Endothelial cell of umbilical vein (primary cell): ENCODE results near the gene RPS14. TPM values are rescaled to one million over a fixed set of nuclear protein-coding genes. Genes with fewer than 3 reads are reported as not detected.

Experiments
- BruUV-seq: library from RNA; stranded (reverse); fragments of 400-500 nt; replicated peaks from 2 replicates; lab custom pipeline; 2021; lab: Mats Ljungman, UMichigan
- CTCF ChIA-PET: fragments of 300-600, 350-600 bp; sonication (Branson Sonifier 250); formaldehyde crosslinking; loops from one replicate; lab custom pipeline; 2021; ENCODE audit warnings: antibody characterized with exemption, inconsistent platforms; lab: Charles Lee
- POLR2A ChIA-PET: fragments of 300-600, 350-600 bp; sonication (Branson Sonifier 250); formaldehyde crosslinking; loops from one replicate; lab custom pipeline; 2021; ENCODE audit warnings: antibody characterized with exemption, inconsistent platforms; lab: Charles Lee
- DNase-seq: peaks from one replicate; pipeline ENCODE4 v3.0.0-alpha.2; 2011; ENCODE audit warnings: low read depth, low spot score
- FAIRE-seq: peaks from 2 replicates; lab custom pipeline; 2011; peaks lifted over from hg19 to GRCh38; lab: Jason Lieb, UNC
- H2AFZ ChIP-seq: 2 replicates; pipeline ENCODE4 v1.6.0; 2012; ENCODE audit warnings: low read depth, low read length, control low read depth, inconsistent platforms
- H3K27ac ChIP-seq: 2 replicates; pipeline ENCODE4 v1.5.1; 2011; ENCODE audit warnings: low read depth, mild to moderate bottlenecking, control low read depth, low read length, moderate library complexity; ENCODE audit not compliant: insufficient read depth
- H3K27me3 ChIP-seq, 2 experiments: 2 replicates each; pipeline versions ENCODE4 v1.6.0 to v1.6.1; 2011; ENCODE audit warnings: low read length in 2 of 2, mixed read lengths in 1 of 2; ENCODE audit not compliant: control insufficient read depth in 2 of 2, insufficient read depth in 2 of 2
- H3K36me3 ChIP-seq, 2 experiments: 2 replicates in 1 of 2; 3 replicates in 1 of 2; pipeline ENCODE4 v1.5.1; 2011; ENCODE audit warnings: low read length in 2 of 2, mild to moderate bottlenecking in 1 of 2, moderate library complexity in 1 of 2; ENCODE audit not compliant: control insufficient read depth in 2 of 2, insufficient read depth in 2 of 2; ENCODE audit errors: extremely low read depth in 1 of 2
- H3K4me1 ChIP-seq: 3 replicates; pipeline ENCODE4 v1.5.1; 2011; ENCODE audit warnings: mild to moderate bottlenecking, low read length; ENCODE audit not compliant: control insufficient read depth, insufficient read depth; ENCODE audit errors: extremely low read depth
- H3K4me2 ChIP-seq: 2 replicates; pipeline ENCODE4 v1.6.1; 2011; ENCODE audit warnings: low read length, control low read depth, mixed read lengths; ENCODE audit not compliant: insufficient read depth
- H3K4me3 ChIP-seq, 3 experiments: fragments of 200-600 bp in 1 of 3; sonication (generic), shearing (Covaris generic) in 1 of 3; replicated peaks in 1 of 3; 2 replicates each; pipeline ENCODE4 v1.5.1; 2011 to 2016; ENCODE audit warnings: control low read depth in 3 of 3, low read length in 3 of 3, mild to moderate bottlenecking in 2 of 3, inconsistent platforms in 1 of 3, low read depth in 1 of 3, moderate library complexity in 1 of 3; ENCODE audit not compliant: insufficient read depth in 1 of 3
- H3K79me2 ChIP-seq: 2 replicates; pipeline ENCODE4 v1.6.0; 2012; ENCODE audit warnings: low read length, inconsistent platforms; ENCODE audit not compliant: control insufficient read depth, insufficient read depth
- H3K9ac ChIP-seq: replicated peaks from 2 replicates; pipeline ENCODE3; 2011; ENCODE audit warnings: low read length, control low read depth; ENCODE audit not compliant: insufficient read depth; ENCODE audit errors: extremely low read depth
- H3K9me1 ChIP-seq: replicated peaks from 3 replicates; pipeline ENCODE4 v1.6.0; 2011; ENCODE audit warnings: mild to moderate bottlenecking, low read length; ENCODE audit not compliant: control insufficient read depth, insufficient read depth; ENCODE audit errors: extremely low read depth
- H3K9me3 ChIP-seq: replicated peaks from 2 replicates; pipeline ENCODE4 v1.5.1; 2012; ENCODE audit warnings: low read length, inconsistent platforms; ENCODE audit not compliant: control insufficient read depth, insufficient read depth
- H4K20me1 ChIP-seq: replicated peaks from 2 replicates; pipeline ENCODE3; 2011; ENCODE audit warnings: mild to moderate bottlenecking, low read length; ENCODE audit not compliant: control insufficient read depth, insufficient read depth; ENCODE audit errors: extremely low read depth
- EZH2 ChIP-seq: IDR thresholded peaks from 2 replicates; pipeline ENCODE4 v1.6.1; 2012; ENCODE audit warnings: borderline replicate concordance, low read depth, mild to moderate bottlenecking, moderate library complexity, low read length, inconsistent platforms; ENCODE audit not compliant: severe bottlenecking
- FOS ChIP-seq: IDR thresholded peaks from 2 replicates; pipeline ENCODE4 v1.6.1; 2011; ENCODE audit warnings: mild to moderate bottlenecking, low read length, moderate library complexity, borderline replicate concordance; ENCODE audit not compliant: insufficient read depth
- GATA2 ChIP-seq: IDR thresholded peaks from 2 replicates; pipeline ENCODE4 v1.7.0; 2011; ENCODE audit warnings: low read depth, mild to moderate bottlenecking, moderate library complexity, mixed read lengths, low read length; ENCODE audit not compliant: insufficient read length, insufficient read depth
- JUN ChIP-seq: IDR thresholded peaks from 2 replicates; pipeline ENCODE4 v1.6.1; 2011; ENCODE audit warnings: borderline replicate concordance, low read depth; ENCODE audit not compliant: insufficient read length, insufficient read depth
- MAX ChIP-seq: IDR thresholded peaks from 2 replicates; pipeline ENCODE4 v1.6.1; 2011; ENCODE audit not compliant: insufficient read depth, insufficient read length
- MYC ChIP-seq: IDR thresholded peaks from one replicate; pipeline ENCODE4 v1.6.1; 2011; ENCODE audit warnings: mild to moderate bottlenecking, low read depth, low read length
- POLR2A ChIP-seq: IDR thresholded peaks from 2 replicates; pipeline ENCODE4 v1.6.1; 2012; ENCODE audit warnings: low read depth, mild to moderate bottlenecking, control low read depth, low read length
- POLR2AphosphoS5 ChIP-seq: IDR thresholded peaks from 2 replicates; pipeline ENCODE4 v1.6.1; 2012; ENCODE audit warnings: low read depth, mild to moderate bottlenecking, control low read depth, low read length, moderate library complexity; ENCODE audit not compliant: insufficient read depth
- dilution Hi-C: fragments of 300-500 bp; cut with MboI; formaldehyde crosslinking; loops from one replicate; pipeline ENCODE4 v1.15.0; 2019; ENCODE audit warnings: low sequenced_read_pairs; ENCODE audit not compliant: extremely low pct_ligation_motif_present
- intact Hi-C: fragments of 100-400 bp; cut with micrococcal nuclease; formaldehyde crosslinking; loops from one replicate; pipeline ENCODE4 v1.10.0; 2022
- polyA plus RNA-seq, 4 experiments: library from polyadenylated mRNA; depleted of rRNA in 3 of 4; stranded (reverse) in 3 of 4; unstranded in 1 of 4; fragments of >200 nt; gene quantifications; 2 replicates each; pipeline versions ENCODE4 v1.2.1 to v1.2.3, GENCODE V29; 2011 to 2012; ENCODE audit warnings: missing spikeins in 1 of 4
- total RNA-seq: library from RNA; stranded (reverse); gene quantifications from 2 replicates; pipeline ENCODE4 v1.2.3, GENCODE V29; 2021
- TF ChIP-seq, protein P1 (sequence below), 2 donors: IDR thresholded peaks; 1 replicate in 1 of 2; 2 replicates in 1 of 2; pipeline ENCODE4 v1.5.1; 2011; ENCODE audit warnings: low read length in 2 of 2, mild to moderate bottlenecking in 2 of 2, moderate library complexity in 2 of 2, control low read depth in 1 of 2, inconsistent platforms in 1 of 2, low read depth in 1 of 2; ENCODE audit not compliant: insufficient read depth in 1 of 2; ENCODE audit errors: extremely low read depth in 1 of 2

RPS14 gene
- total and polyA plus RNA-seq, 2 donors (not counting 3 experiments of a cell fraction or from before 2014, with no cell fraction given) = 1,852 to 5,521 TPM

DNA sequence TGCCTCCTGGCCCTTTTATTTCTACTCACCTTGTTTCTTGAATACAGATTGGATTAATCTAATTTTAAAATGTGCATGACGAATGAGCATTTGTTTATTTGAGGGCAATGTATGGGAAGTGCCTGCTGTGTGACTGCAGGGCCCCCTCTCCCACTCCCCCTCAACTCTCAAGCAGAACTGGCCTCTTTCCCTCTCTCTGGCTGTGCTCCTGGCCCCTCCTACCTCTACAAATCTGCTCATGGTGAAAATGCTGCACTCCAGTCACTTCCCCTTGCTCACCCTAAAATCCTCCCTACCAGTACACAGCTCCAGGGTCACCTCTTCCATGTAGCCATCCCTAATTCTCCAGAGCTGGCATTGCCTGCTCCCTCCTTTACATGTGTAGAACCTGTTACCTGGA is 41.2 kb upstream of the RPS14 start:
- CTCF ChIA-PET = interaction anchor here (1.0 to 5.8 kb wide), 3 partner anchors 16 to 41 kb away, joined by 3 to 32 read pairs (median 3); no protein-coding TSS in a partner anchor
- dilution Hi-C loops (no loop called here), intact Hi-C loops (no loop called here)
- BruUV-seq = no TSS peak
- Histone ChIP-seq H2AFZ (no peak overlapping the region), H3K4me1 (peaks cover 41% of the 10 kb centered on the region), H3K27ac (no peak overlapping the region), H3K9me3 (no peaks in the 10 kb centered on the region), H3K9ac (no peak overlapping the region), H3K27me3 (no peaks in the 10 kb centered on the region), H3K4me2 (no peak overlapping the region), H4K20me1 (no peaks in the 10 kb centered on the region), H3K4me3 (no peak overlapping the region), H3K79me2 (peaks cover 62% of the 10 kb centered on the region), H3K36me3 (peaks cover 0 to 3% of the 10 kb centered on the region in 2 experiments), H3K9me1 (no peaks in the 10 kb centered on the region)
- POLR2A ChIA-PET = no interaction called here
- FAIRE-seq = no peak
- DNase-seq = no peak
- TF ChIP-seq EZH2 = no peak
- TF ChIP-seq, protein P1, sequence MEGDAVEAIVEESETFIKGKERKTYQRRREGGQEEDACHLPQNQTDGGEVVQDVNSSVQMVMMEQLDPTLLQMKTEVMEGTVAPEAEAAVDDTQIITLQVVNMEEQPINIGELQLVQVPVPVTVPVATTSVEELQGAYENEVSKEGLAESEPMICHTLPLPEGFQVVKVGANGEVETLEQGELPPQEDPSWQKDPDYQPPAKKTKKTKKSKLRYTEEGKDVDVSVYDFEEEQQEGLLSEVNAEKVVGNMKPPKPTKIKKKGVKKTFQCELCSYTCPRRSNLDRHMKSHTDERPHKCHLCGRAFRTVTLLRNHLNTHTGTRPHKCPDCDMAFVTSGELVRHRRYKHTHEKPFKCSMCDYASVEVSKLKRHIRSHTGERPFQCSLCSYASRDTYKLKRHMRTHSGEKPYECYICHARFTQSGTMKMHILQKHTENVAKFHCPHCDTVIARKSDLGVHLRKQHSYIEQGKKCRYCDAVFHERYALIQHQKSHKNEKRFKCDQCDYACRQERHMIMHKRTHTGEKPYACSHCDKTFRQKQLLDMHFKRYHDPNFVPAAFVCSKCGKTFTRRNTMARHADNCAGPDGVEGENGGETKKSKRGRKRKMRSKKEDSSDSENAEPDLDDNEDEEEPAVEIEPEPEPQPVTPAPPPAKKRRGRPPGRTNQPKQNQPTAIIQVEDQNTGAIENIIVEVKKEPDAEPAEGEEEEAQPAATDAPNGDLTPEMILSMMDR (IDR thresholded peaks at IDR 0.05; ENCODE audit: extremely low read depth in 1 of 2, insufficient read depth in 1 of 2, low read depth in 1 of 2, low read length in 2 of 2) = no peak
- no peak for TF ChIP-seq FOS
- TF ChIP-seq POLR2AphosphoS5 = no peak
- TF ChIP-seq MAX = no peak
- TF ChIP-seq MYC = no peak
- TF ChIP-seq GATA2 = no peak
- no peak for TF ChIP-seq JUN
- no peak for TF ChIP-seq POLR2A
